ENCODE results near the gene SLCO4A1. TPM values are rescaled to one million over a fixed set of nuclear protein-coding genes. Genes with fewer than 3 reads are reported as not detected.

The SLCO4A1 gene
- total RNA-seq, 1 donor from 2014 or later = 31.1 TPM

DNA sequence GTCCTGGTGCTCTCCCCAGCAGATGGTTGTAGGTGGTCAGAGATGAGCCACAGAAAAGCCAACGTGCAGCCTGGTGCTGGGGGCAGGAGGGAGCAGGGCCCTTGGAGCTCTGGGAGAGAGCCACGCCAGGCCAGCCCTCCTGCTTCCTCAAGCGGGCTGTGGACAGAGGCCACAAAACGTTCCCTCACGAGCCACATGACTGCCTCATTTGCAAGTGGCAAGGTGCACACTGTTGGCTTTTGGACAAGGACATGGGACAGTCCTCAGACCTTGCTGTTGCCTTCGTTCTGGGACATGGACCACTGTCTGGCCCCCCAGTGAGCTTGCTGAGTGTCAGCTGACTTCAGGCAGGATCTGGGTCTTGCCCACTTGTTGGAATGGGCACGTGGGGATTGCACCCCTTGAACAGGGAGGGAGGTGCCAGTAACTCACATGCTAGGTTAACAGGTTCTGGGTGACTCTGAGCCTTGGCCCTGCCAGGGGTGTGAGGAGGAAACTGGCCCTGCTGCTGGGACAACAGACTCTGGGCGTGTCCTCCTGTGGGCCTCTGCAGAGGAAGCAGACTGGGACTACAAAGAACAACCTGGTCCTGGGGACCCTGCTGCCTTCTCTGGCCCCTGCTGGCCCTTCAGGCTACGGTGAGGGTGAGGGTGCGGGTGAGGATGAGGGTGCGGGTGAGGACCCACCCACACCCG, 2.6 kb downstream of the SLCO4A1 start:
- intact Hi-C loops (cut with DNase I) = no loop called here
- ATAC-seq (no peak), DNase-seq (ENCODE audit: low spot score) (no peak)

DNA sequence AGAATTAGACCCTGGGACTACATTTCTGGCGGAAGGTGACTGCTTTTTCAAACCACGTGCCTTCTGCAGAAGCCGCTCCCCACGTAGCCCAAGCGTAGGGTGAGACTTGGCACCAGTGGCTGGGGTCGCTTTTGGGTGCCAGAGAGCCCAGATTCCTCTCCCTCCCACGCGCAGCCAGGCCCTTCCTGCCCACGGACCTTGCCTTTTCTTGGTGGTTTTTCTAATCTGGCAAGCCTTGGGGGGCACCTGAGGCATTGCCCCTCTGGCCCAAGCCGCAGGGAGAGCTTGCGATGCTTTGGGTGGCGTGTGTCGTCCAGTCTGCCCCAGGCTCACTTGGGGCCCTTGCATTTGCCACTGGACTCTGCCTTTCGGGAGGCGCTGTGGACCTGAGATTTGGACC, 3.3 kb downstream of the SLCO4A1 start:
- DNase-seq (ENCODE audit: low spot score) = no peak

GRCh38 chr20:62646851-62647520, 4.7 kb downstream of the SLCO4A1 start:
- DNase-seq (ENCODE audit: low spot score) (no peak), ATAC-seq (no peak)
- intact Hi-C loops (cut with DNase I) = no loop called here

More for the DNA sequence above, 3.3 kb downstream of the SLCO4A1 start:
- intact Hi-C loops (cut with DNase I) = no loop called here
- no peak for ATAC-seq

DNA sequence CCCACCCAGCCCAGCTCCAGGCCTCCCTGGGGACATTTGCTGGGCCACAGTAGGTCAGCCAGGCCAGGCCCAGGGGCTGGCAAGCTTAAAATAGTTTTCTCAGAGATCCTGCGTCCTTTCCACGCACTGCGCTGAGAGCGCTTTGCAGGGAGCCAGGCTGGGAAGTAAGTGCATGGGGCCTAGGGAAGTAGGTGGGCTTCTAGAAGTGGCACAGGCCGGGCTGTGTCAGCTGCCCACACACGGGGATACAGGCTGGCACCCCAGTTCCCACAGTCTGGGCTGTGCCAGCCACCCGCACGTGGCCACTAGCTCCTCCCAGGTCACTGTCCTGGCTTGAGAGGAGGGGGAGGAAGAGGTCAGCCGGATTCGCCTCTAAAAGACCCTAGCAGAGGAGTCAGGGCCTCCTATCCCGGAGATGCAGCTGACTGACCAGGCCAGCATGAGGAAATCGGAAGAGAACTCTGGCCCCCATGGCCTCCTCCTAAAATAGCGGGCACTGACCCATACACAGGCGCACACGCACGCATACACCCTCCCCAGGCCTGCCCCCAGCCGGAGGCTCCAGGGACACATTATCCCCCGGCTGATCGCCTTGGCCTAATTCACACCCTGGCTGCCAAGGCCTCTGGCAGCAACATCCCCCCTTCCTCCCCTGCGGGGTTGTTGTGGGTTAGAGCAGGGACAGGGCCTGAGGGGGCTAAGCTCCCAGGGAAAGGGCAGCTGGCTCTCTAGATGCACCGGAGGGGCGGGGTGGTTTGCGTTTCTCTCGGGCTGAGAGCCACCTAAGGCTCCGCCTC, 5.4 kb downstream of the SLCO4A1 start:
- intact Hi-C loops (cut with DNase I) = no loop called here
- ATAC-seq = peak; percentile 59
- peak; percentile 77 for DNase-seq (ENCODE audit: low spot score)

DNA sequence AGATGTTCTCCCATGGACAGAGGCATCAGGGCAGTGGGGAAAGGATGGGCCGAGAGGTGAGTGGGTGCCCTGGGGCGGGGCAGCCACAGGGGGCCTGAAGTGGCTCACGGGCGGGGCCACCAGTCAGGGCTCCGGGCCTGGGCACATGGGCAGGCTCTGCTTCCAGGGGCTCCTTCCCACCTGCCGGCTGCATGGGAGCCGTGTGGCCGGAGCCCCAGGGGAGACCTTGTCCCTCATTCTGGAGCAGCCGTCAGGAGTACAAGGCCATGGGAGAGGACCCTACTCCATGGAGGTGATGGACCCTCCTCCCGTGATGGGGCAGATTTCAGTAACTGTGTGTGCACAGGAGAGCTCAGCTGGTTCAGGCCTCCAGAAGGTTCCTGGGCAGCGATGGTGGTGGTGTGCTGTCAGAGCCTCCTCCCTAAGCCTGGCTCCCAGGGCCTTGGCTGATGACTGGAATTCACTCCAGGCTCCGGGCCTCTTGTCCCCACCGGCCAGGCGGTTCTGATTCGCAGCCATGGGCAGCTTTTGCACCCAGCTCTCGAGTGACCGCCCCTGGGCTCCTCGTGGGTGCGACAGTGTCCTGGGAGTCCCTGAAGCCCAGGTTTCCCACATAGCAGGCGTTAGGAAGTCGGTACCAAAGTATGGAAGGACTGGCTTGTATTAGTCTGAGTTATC, 6.2 kb downstream of the SLCO4A1 start:
- intact Hi-C loops (cut with DNase I) = no loop called here
- DNase-seq (ENCODE audit: low spot score) (no peak), ATAC-seq (no peak)

GRCh38 chr20:62649140-62649539, 6.8 kb downstream of the SLCO4A1 start:
- ATAC-seq (no peak), DNase-seq (ENCODE audit: low spot score) (no peak)
- intact Hi-C loops (cut with DNase I) = no loop called here

DNA sequence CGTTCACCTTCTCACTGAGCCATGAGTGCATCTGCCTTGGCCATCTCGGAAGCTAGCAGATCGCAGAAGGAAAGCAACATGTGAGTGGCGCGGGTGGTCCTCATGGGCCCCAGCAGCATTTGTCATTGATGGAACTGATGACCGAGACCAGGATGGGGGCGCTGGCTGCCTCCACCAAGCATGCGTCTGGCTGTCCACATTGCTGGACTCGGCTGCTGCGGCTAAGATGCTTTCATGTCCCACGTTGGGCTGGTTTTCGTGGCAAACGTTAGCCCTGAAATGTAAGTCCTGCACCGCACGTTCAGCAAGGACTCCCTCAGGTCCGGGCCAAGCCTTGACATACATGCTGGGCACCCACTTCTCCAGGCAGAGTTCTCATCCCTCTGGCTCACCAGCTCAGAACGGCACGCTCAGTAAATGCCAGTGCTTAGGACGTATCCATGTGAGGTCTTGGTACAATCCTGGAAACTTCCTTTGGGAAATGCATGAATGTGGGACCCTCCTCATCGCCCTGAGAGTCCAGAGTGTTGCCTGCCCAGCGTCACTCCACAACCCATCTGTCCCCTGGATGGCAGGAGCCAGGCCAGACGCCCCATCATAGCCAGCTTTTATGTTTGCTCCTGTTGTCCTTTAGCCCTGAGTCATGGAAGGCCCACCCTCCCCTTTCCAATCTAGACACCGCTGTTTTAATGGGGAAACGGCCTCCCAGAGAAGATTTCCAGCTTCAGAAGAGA, 8.4 kb downstream of the SLCO4A1 start:
- intact Hi-C loops (cut with DNase I) = no loop called here
- DNase-seq (ENCODE audit: low spot score) (no peak), ATAC-seq (no peak)

DNA sequence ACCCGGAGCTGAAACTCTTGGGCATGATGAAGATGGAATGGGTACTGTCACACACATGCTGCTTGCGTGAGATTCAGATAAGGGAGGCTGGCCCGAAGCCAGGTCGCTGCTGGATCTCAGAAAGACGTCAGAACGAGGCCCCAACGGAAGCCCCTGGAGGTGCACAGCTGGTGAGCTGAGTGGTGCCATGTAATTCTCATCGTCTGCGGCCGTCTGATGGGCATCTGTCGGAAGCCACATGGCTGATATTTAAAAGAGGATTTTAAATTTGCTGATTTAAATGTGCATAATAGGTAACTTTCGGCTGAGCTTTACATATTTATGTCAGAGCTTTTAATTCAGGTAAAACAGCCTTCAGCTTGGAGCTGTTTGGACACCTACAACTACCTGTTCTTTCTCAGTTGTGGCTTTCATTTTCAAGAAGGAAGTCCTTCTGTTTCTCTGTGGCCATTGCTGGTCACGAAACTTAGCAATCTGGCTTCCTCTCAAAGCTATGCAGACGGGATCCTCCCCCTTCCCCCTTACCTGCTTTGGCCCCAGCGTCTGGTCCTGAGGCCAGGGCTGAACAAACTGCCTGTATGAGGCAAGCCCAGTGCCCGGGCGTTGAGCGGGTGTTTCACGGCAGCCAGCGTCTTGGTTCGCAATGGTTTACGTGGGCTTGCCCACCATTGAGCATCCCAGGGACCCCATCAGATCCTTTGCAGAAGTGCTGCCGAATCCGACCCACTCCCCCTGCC, 9.2 kb downstream of the SLCO4A1 start:
- intact Hi-C loops (cut with DNase I) = no loop called here

GRCh38 chr20:62652041-62652893, 10.0 kb downstream of the SLCO4A1 start:
- DNase-seq (ENCODE audit: low spot score) (peak; percentile 94), ATAC-seq (peak; percentile 92)
- intact Hi-C loops (cut with DNase I) = no loop called here

More for the DNA sequence above, 9.2 kb downstream of the SLCO4A1 start:
- DNase-seq (ENCODE audit: low spot score) (peak; percentile 84), ATAC-seq (no peak)

- DNase-seq (ENCODE audit: low spot score) (no peak), ATAC-seq (no peak)
- intact Hi-C loops (cut with DNase I) = no loop called here
Observed at GRCh38 chr20:62652894-62653305, 10.6 kb downstream of the SLCO4A1 start.

- DNase-seq (ENCODE audit: low spot score) (no peak), ATAC-seq (no peak)
- intact Hi-C loops (cut with DNase I) = no loop called here
Observed at GRCh38 chr20:62653373-62653772, 11.1 kb downstream of the SLCO4A1 start.

GRCh38 chr20:62653951-62654685, 11.8 kb downstream of the SLCO4A1 start:
- DNase-seq (ENCODE audit: low spot score) = no peak
- ATAC-seq = no peak
- intact Hi-C loops (cut with DNase I) = no loop called here

- DNase-seq (ENCODE audit: low spot score) = no peak
- intact Hi-C loops (cut with DNase I) = no loop called here
- no peak for ATAC-seq
Observed at GRCh38 chr20:62655282-62656196, 13.2 kb downstream of the SLCO4A1 start.

- ATAC-seq (no peak), DNase-seq (ENCODE audit: low spot score) (no peak)
- intact Hi-C loops (cut with DNase I) = no loop called here
Observed at GRCh38 chr20:62656197-62656918, 14.1 kb downstream of the SLCO4A1 start.
